SH-SY5Y (cell line): ENCODE measurements around the gene KLKB1.

Source experiments
- GATA2 ChIP-seq: IDR thresholded peaks from 2 replicates; pipeline ENCODE4 v1.6.1; 2011; ENCODE audit warnings: mild to moderate bottlenecking, low read depth, low read length
- GATA3 ChIP-seq: IDR thresholded peaks from 2 replicates; pipeline ENCODE4 v1.6.1; 2011; ENCODE audit warnings: low read depth, mild to moderate bottlenecking, low read length, moderate library complexity

KLKB1 gene

GRCh38 chr4:186227221-186227620, at the start of gene KLKB1:
Gene KLKB1, plus strand, starts transcription at chr4:186227507. Its CDS starts 689 bp downstream, at chr4:186228196.
- TF ChIP-seq GATA2 (no peak), GATA3 (no peak)

GRCh38 chr4:186188107-186188506, 39.2 kb upstream of the KLKB1 start:
- TF ChIP-seq GATA3: no peak
- no peak for TF ChIP-seq GATA2

- TF ChIP-seq GATA2 (no peak), GATA3 (no peak)
Observed at GRCh38 chr4:186189656-186190055, 37.7 kb upstream of the KLKB1 start.

- TF ChIP-seq GATA3 (no peak), GATA2 (no peak)
Observed at GRCh38 chr4:186190581-186191199, 36.6 kb upstream of the KLKB1 start.

- TF ChIP-seq GATA2 (no peak), GATA3 (no peak)
Observed at GRCh38 chr4:186191200-186192065, 35.9 kb upstream of the KLKB1 start, which contains the start of gene CYP4V2. Gene CYP4V2, plus strand, starts transcription at chr4:186191567. Its CDS starts 257 bp downstream, at chr4:186191824.

GRCh38 chr4:186192066-186192612, 35.2 kb upstream of the KLKB1 start:
- TF ChIP-seq GATA3 (no peak), GATA2 (no peak)

GRCh38 chr4:186193851-186194250, 33.5 kb upstream of the KLKB1 start:
- no peak for TF ChIP-seq GATA2
- no peak for TF ChIP-seq GATA3

GRCh38 chr4:186196063-186196462, 31.2 kb upstream of the KLKB1 start:
- TF ChIP-seq GATA2 (no peak), GATA3 (no peak)

- TF ChIP-seq GATA2 (no peak), GATA3 (no peak)
Observed at GRCh38 chr4:186200516-186200915, 26.8 kb upstream of the KLKB1 start.

- TF ChIP-seq GATA3 (no peak), GATA2 (no peak)
Observed at GRCh38 chr4:186201010-186201409, 26.3 kb upstream of the KLKB1 start.

- TF ChIP-seq GATA2 (no peak), GATA3 (no peak)
Observed at GRCh38 chr4:186201535-186202230, 25.6 kb upstream of the KLKB1 start.

- no peak for TF ChIP-seq GATA2
- no peak for TF ChIP-seq GATA3
Observed at GRCh38 chr4:186202490-186203140, 24.7 kb upstream of the KLKB1 start.

GRCh38 chr4:186203406-186203805, 23.9 kb upstream of the KLKB1 start:
- no peak for TF ChIP-seq GATA2
- TF ChIP-seq GATA3: no peak
